ENCODE results near the gene MCRS1.
"Not testable (repeated sequence)": the region's sequence is repeated elsewhere in the genome, so short reads cannot be mapped to it uniquely, and the experiment has no call there.

MCRS1 gene

DNA sequence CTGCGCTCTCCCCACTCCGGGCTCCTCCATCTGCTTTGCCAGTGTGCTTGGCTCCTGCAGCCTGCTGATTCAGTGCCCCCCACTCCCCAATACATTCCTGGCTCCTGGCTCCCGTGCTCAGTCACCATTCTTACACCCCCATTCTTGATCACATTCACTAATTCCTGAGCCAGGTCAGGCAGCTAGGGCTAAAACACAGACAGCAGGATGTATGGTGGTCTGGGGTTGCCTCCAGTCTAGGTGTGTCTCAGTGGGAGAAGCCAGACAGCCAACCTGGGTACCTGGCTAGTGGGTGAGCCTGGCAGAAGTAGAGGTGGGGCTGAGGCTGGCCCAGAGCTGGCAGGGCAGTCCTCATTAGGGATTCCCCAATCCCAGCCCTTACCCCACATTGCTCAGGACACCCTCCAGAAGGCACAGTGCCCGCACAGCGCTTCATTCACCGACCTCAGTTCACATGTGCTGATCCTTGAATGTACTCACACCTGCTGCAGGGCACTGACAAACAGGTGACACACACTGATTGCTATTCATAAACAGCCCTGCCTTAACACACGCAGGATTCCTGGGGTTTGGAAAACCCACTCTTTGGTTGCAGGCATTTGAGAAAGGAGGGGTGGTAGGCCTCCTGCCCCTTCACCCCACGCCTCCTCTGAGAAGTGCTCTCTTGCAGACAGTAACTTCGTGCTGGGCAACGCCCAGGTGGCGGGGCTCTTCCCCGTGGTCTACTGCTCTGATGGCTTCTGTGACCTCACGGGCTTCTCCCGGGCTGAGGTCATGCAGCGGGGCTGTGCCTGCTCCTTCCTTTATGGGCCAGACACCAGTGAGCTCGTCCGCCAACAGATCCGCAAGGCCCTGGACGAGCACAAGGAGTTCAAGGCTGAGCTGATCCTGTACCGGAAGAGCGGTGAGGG lies 27.5 kb downstream of the MCRS1 start:
- DNase-seq, result no peak

DNA sequence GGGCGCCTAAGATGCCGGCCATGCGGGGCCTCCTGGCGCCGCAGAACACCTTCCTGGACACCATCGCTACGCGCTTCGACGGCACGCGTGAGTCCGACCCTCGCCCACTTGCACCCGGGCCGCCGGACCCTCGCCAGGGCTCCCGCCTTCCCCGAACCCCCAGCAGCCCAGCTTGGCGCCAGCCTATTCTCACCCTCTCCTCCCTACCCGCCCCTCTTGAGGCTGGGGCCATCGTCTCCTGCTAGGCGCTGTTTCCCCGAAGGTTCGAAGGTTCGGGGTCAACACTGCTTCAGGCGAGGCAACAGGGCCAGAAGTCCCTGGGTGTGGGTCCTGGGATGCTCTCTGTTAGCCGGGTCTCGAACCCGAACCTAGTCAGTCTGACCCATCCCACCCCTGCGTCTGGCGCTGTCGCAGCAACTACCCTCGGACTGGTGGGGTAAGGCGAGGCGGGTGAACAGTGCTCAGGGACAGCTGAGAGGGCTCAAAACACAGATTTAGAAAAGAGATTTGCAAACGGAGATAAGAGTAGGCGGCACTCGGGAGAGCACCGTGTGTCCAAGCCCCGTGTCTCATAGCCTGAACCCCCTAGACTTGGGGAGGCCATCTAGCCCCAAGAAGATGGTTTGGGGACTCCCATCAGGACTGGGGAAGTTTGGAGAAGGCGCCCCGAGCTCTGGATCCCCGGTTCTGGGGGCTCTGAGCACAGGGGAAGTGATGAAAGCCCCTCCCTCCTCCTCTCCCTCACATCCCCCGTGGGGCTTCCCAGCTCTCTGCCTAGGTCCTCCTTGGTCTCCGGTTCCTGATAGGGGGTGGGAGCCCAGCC lies 28.3 kb downstream of the MCRS1 start:
- DNase-seq, result no peak

DNA sequence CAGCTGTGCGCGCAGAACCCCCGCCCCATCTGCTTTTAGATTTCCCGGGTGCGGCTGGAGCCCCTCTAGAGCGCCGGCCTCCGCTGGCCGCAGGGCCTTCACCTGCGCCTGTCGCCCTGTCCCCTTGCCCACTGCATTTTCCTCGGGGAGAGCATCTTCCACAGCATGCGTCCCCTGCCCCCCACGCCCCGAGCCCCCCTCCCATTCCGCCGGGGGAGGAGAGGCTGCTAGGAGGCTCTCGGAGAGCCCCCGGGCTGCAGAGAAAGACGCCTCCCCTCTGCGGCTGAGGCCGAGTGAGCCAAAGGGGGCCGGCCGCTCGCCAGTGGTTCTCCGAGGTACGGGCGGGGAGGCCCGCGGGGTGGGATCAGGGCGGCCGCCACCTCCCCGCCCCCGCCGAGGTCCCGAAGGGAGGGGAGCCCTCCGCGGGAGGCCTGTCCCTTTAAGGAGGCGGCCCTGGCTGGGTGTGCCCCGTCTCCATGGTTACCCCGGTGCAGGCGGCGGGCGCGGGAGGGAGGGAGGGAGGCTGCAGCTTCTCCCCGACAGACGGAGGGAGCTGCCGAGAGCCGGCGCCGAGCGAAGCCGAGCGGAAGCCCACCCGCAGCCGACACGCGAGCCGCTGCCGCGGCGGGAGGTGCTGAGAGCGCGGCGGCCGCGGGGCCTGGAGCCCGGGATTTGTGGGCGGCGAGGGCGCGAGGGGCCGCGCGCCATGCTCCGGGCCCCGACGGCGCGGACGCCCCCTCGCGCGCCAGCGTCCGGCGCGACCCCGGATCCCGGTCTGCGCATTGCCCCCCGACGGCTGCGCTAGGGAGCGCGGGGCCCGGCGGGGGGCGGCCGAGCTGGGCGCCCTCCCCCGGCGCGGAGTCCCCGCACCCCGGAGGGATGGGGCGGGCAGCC lies 29.2 kb downstream of the MCRS1 start, which contains the start of gene KCNH3:
Gene KCNH3 (plus strand): TSS at position 521 of the 894 bp plus-strand sequence. CDS start 387 bp downstream, outside the sequence.
- DNase-seq, result peak; percentile 57 to 69

DNA sequence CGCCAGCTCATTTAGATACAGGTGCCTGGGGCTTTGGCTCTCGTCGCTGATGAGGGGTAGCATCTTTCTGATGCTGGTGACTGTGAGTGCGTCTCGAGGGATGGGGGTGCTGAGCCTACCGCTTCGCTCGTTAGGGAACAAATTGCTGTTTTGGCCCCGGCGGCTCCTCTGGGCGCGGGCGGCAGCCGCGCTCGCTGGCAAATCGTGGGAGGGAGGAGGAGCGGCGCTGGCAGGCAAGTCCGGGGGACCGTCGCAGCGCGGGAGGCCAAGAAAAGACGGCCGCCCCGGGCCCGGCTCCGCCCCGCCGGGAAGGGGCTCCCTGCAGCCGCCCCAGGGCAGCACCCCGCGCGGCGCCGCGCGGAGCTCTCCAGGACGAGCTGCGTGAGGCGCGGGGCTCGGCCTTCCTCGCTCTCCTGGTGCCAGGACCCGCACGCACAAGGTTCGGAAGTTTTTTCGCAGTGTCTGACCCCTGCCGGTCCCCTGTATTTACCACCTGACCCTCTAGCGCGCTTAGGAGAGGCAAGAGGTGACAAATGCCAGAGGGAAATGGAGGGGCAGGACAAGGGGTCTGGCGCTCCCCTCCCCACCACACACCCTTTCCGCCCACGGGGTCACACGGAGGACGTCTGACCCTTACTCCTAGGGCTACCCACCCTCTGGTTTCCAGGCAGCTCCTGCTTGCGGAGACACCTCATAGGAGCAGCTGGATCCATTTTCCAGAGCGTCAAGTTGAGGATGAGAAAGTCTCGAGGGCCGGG lies 30.0 kb downstream of the MCRS1 start:
- peak; percentile 25 to 45 for DNase-seq

DNA sequence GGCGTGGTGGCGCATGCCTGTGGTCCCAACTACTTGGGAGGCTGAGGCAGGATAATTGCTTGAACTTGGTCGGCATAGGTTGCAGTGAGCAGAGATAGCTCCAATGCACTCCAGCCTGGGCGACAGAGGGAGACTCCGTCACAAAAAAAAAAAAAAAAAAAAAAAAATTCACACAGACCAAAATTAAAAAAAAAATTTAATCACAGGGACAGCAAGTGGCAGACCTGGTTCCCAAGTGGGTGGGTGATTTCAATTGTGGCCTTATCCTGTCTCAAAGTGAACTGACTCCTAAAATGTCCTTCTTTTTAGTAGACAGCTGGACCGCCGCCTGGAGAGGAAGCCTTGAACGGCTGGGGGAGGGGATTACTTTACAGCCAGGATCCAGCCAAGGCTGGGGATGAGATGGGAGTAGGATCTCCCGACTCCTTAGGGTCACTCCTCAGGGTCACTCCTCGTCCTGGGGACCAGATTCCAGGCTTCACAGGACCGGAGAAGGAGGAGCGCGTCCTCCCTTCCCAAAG lies 30.7 kb downstream of the MCRS1 start:
- no peak for DNase-seq

DNA sequence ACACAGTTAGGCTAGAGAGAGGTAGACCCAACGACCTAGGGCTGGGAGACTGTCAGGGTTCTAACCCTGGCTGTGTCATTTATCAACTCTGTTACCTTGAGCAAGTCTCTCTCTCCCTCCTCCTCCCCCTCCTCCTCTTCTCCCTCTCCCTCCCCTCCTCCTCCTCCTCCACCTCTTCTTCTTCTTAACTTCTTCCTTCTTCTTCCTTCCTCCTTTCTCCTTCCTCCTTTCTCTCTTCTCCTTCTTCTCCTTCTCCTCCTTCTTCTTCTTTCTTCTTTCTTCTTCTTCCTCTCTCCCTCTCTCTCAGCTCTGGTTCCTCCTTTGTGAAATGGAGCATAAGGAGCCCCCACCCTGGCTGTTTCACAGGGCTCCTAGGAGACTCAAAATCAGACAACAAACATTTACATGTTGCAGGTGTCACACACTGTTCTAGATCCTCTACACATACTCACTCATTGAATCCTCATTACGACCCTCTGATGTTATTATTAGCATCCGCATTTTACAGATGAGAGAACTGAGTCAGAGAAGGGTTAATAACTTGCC lies 31.3 kb downstream of the MCRS1 start:
- DNase-seq, result peak in 1 of 2 donors; percentile 31

DNA sequence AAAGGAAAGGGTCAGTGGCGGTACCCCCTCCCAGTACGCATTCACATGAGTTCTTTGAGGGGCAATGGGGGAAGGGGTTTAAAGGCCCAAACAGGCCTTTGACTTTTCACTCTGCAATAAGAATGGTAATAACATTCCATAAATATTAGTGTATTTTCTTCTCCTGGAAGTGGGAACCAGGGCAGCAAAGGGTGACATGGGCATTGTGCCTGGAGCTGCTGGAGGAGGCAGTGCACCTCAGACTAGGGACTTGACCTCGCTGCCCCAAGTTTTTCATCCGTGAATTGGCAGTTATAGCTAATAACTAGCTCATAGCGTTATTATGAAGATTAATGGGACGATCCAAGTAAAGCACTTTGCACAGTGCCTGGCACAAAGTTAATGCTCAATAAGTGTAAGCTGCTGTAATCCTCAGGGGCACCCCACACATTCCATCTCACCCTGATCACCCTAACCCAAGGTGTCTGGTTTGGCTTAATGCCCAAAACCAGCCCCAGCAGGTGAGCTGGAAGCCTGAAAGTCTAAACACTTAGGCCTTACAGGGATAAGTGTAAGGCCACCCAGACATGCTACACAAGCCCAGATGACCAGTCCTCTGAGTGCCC lies 31.9 kb downstream of the MCRS1 start:
- DNase-seq, result no peak

DNA sequence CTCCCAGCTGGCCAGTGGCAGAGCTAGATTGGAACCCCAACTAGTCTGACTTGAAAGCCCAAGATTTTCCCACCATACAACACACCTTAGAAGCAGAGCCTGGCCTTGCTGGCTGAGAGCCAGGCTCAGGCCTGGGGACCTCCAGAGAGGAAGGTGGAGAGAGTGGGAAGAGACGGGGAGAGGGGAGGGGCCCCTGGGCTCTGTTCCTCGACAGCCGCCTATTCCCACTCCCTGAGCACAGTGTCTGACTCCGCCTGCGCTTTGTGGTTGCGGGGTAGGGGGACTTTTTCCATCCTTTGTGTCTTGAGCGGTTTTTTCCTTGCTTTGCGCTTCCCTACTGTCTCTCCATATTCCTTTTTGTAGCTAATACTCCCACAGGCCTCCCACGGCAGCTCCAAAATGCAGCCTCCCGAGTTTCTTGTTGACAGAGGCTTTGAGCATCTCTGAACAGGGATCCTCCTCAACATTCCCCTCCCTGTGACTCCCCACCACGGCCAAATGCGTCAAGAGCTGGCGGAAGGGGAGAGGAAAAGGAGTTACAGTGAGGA lies 33.1 kb downstream of the MCRS1 start:
- no peak for DNase-seq

DNA sequence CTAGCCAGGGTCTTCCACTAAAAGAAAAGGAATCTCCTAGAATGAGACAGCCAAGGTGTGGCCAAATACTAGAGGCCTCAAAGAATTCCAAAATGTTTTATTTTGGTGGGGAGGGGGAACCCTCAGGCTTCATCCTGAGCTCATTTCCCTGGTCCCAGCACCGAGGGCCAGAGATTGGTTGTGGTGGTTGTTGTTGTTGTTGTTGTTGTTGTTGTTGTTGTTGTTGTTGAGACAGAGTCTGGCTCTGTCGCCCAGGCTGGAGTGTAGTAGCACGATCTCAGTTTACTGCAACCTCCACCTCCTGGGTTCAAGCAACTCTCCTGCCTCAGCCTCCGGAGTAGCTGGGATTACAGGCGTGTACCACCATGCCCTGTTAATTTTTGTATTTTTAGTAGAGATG lies 33.8 kb downstream of the MCRS1 start:
- DNase-seq, result not testable (repeated sequence)

DNA sequence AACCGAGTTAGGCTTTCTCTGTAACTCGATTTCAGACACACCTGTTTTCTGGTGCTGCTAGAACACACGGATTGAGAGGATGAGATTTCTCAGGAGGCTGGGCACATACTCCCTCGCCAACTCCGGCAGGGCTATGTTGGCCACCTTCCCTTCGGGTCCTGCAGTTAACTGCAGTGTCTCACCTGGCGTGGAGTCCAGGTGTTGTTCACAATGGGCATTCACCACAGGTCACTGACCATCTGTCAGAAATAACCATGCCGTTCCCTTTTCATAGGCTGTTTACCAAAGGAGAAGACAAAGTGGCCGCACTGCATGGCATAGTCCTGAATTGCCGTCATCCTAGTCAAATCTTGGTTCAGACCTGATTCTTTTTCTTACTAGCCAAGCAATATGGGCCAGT lies 34.6 kb downstream of the MCRS1 start:
- DNase-seq, result no peak

DNA sequence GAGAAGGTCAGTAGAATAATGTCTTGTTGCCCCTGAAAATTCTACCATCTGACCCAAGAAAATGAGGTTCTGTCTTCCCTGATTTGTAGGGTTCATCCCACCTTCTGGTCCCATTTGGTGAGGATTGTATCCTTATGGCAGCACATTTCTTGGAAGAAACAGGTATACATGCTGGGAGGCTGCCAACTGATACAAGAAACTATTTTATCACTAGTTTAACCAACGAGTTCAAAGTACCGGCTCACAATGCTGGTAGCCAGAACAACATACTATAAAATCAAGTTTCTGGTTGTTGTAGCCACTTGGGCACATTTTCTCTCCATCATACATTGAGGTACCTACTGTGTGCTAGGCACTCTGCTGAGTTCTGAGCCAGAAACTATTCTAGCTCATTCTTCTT lies 36.2 kb downstream of the MCRS1 start:
- no peak for DNase-seq

DNA sequence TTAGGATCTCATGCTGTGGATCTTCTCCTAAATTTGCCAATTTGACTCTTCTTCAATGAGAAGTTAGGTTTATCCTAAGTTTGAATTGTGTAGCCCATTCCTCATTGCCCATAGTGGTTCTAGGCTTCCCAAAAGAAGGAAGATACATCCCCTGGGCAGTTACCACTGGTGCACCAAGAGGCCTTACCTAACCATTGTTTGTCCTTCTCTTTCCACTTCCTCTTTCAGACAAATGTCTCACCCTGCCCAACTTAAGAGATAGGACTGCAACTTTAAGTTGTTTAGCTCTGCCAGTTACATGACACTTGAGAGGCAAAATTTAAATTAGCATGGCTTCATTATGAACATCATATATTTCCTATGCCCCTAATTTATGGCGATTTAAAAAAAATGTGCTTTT lies 38.5 kb downstream of the MCRS1 start:
- peak; percentile 38 to 62 for DNase-seq

DNA sequence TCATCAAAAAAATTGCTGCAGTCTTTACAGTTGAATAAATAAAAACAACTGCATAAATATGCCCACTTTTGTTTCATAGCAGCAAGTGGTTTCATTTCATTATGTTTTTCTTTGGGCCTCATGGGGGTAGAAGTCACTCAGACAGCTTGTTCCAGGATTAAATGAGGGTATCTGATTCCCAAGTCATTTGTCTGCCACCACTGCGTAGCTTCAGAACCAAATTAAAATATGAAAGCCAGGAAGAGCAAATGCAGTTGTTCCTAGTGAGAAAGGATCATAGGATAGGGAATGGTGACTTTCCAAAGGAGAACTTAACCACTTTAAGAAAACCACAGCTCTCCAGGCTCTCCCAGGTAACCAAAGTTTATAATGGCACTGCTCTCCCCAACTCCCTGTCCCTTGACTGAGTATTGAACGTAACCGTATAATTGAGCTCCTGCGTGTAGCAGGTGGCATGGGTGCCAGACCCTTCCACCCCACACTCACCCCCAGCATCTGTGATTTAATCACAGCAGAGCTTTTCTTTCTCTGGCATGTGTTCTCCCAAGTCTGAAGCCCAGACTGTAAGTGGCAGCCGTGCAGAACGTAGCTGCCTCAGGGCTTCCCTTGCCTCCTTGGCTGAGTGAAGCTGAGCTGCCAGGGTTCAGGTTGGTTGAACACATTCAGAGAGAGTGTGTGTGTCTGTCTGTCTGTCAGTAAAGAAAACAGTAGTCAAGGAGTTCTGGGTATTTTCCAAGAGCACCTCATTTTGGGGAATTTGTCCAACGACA lies 40.4 kb downstream of the MCRS1 start:
- DNase-seq, result no peak

DNA sequence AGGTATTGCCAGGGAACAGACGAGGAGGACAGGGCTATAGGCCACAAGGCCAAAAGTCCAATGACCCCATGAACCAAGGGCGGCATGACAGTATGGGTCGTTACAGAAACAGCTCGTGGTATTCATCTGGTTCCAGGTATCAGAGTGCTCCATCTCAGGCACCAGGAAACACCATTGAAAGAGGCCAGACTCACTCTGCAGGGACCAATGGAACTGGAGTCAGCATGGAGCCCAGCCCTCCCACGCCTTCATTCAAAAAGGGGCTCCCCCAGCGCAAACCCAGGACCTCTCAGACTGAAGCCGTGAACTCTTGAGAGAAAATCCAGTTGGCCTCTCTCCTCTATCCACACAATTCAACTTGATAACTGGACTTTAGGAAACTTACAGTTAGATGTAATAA lies 42.0 kb downstream of the MCRS1 start:
- no peak for DNase-seq

DNA sequence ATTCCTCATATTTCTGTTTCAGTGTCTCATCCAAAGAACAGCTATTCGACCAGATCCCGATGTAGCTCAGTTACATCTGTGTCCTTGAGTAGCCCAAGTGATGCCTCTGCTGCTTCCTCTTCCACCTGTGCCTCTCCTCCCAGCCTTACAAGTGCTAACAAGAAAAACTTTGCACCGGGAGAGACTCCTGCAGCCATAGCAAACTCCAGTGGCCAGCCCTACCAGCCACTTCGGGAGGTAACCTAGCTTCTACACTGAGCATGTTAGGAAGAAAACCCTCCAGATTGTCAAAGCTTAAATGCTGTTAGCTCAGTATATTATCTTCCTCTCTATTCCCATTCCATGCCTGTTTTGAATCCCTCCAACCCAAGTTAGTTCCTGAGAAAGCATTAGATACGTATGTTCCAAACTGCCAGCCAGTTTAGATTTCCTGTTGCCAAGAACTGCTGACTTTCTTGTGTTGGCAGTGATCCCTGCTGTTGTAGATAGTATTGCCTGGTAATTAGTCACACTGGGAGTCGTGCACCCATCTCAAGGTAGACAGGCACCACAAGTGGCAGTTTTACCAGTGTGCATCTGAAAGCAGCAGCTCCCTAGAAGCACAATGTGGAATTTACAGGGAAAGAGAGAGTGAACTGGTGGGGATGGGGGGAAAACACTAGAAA lies 43.1 kb downstream of the MCRS1 start:
- no peak for DNase-seq

DNA sequence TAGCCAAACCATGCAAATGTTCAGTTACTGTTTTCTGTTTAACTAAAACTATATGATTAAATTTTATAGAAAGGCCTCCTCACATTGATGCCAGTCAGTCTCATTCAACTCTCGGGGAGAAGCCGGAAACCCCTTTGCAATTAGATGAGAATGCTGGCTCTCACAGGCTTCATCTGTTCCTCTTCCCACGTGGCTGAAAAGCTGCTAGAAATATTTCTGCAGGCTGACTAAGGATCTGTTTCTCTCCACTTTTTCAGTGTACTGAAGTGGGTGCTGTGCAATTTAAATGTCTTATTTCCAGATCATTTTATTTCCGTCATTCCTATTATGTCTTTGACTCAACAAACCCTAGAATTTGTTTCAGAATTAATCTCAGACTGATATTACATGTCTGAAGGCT lies 46.6 kb downstream of the MCRS1 start:
- no peak for DNase-seq

DNA sequence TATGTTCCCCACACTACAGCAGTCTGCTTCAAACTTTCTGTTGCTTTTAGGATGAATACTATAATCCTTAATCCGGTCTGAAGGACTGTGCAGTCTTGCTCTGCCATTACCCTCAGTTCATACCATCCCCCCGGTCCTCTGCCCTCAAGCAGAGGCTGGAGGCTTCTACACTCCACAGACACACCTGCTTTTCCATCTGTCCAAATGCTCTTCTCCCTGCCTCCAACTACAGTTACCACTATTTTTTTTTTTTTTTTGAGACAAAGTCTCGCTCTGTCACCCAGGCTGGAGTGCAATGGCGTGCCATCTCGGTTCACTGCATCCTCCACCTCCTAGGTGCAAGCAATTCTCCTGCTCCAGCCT lies 48.4 kb downstream of the MCRS1 start:
- no peak for DNase-seq

DNA sequence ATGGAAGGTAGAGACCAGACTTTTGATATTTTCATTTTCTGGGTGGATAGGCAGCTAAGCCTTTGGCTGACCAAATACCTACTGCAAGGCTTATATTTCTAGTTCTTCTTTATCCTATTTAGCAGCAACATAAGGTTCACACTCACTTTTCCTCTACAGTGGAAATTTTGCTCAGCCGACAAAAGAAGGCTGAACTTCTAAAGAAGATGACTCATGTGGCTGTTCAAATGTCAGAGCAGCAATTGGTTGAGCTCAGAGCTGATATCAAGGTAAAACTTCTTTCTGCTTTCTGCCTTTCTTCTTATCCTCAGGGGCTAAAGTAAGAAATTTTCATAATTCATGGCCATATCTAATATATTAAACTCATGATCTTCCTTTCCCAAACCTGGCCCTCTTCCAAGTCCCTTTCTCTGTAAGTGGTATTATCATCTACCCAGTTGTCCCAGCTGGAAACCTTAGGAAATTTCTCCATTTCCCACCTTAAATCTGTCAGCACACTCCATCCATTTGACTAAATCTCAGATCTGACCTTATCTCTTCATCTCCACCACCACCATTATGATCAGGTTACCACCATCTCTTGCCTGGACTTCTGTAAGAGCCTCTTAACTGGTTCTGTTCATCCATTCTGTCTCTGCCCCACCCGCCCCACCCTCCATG lies 48.9 kb downstream of the MCRS1 start:
- no peak for DNase-seq

DNA sequence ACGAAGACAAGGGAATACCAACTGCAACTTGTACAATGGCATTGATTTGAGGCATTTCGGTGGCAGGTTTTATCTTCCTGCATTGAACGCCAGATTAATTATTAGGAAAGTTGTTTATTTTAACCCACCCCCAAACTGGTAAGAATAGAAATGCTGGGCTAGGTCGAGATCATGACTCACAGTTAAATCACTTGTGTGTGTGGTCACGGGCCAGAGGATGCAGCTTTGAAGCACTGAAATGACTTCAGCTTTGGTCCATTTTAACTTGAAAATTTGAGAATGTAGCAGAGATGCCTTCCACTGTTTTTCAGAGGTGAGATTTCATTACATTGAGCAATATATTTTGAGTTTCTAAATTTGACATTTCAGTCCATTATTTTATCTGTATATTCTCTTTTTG lies 52.7 kb downstream of the MCRS1 start:
- DNase-seq, result no peak

Data from inflammatory macrophage (primary cell).